K562 (cell line): ENCODE measurements around the gene TANGO6. TPM values are rescaled to one million over a fixed set of nuclear protein-coding genes. Genes with fewer than 3 reads are reported as not detected.

Source experiments
- ATAC-seq: fragments of 200-7000 bp; cut with Tn5 transposase; 3 replicates; pipeline ENCODE4 v1.9.1; 2020; ENCODE audit warnings: moderate library complexity
- BruUV-seq: library from RNA; stranded (reverse); fragments of 400-500 nt; replicated peaks from 2 replicates; lab custom pipeline; 2021; lab: Mats Ljungman, UMichigan
- CTCF ChIA-PET: fragments of 300-600 bp; formaldehyde crosslinking; extraction: SDS; loops from one replicate; lab custom pipeline; 2021; ENCODE audit warnings: low intra/inter-chr PET ratio; lab: Yijun Ruan, JAX
- POLR2A ChIA-PET: fragments of 300-600, 350-650 bp; sonication (Branson Sonifier 250); formaldehyde crosslinking; extraction: SDS; loops from one replicate; lab custom pipeline; 2021; ENCODE audit warnings: antibody characterized with exemption, inconsistent platforms; lab: Yijun Ruan, JAX
- DNase-seq, 4 experiments: peaks; one replicate each; pipeline versions ENCODE4 v3.0.0 to v3.0.0-alpha.2; 2011 to 2018; ENCODE audit warnings: low spot score in 3 of 4, mixed read lengths in 3 of 4; ENCODE audit errors: extremely low read depth in 1 of 4
- FAIRE-seq: peaks from 2 replicates; lab custom pipeline; 2011; peaks lifted over from hg19 to GRCh38; lab: Jason Lieb, UNC
- H2AFZ ChIP-seq: 2 replicates; pipeline ENCODE4 v1.6.0; 2011; ENCODE audit warnings: low read depth, low read length, control low read depth, inconsistent platforms
- H3K27ac ChIP-seq: fragments of 200-600 bp; 3 replicates; pipeline ENCODE4 v1.8.0; 2011; ENCODE audit warnings: low read depth, mild to moderate bottlenecking, control low read depth, inconsistent platforms, low read length, moderate library complexity, mixed read lengths; ENCODE audit errors: extremely low read depth
- H3K27me3 ChIP-seq, 2 experiments: fragments of 300-600 bp in 1 of 2; 2 replicates in 1 of 2; 3 replicates in 1 of 2; pipeline versions ENCODE4 v1.6.0 to v1.8.0; 2011; ENCODE audit warnings: inconsistent platforms in 2 of 2, low read length in 2 of 2, mild to moderate bottlenecking in 1 of 2, mixed read lengths in 1 of 2, moderate library complexity in 1 of 2; ENCODE audit not compliant: control insufficient read depth in 2 of 2, insufficient read depth in 2 of 2
- H3K36me3 ChIP-seq: fragments of 300-600 bp; 3 replicates; pipeline ENCODE4 v1.8.0; 2011; ENCODE audit warnings: mild to moderate bottlenecking, low read length, inconsistent platforms; ENCODE audit not compliant: control insufficient read depth, insufficient read depth
- H3K4me1 ChIP-seq, 2 experiments: fragments of 200-600 bp in 1 of 2; replicated peaks in 1 of 2; 2 replicates in 1 of 2; 3 replicates in 1 of 2; pipeline versions ENCODE4 v1.5.1 to v1.8.0; 2011; ENCODE audit warnings: inconsistent platforms in 2 of 2, low read length in 2 of 2, mild to moderate bottlenecking in 1 of 2, mixed read lengths in 1 of 2, moderate library complexity in 1 of 2; ENCODE audit not compliant: control insufficient read depth in 2 of 2, insufficient read depth in 2 of 2
- H3K4me2 ChIP-seq: 2 replicates; pipeline ENCODE4 v1.6.1; 2011; ENCODE audit warnings: low read length, control low read depth, inconsistent platforms, mixed read lengths; ENCODE audit not compliant: insufficient read depth
- H3K4me3 ChIP-seq: fragments of 200-600 bp; sonication (generic), shearing (Covaris generic); 2 replicates; pipeline ENCODE4 v1.5.1; 2016; ENCODE audit warnings: control low read depth, inconsistent platforms
- H3K79me2 ChIP-seq: fragments of 200-600 bp; 3 replicates; pipeline ENCODE4 v1.8.0; 2011; ENCODE audit warnings: low read length, inconsistent platforms; ENCODE audit not compliant: control insufficient read depth, insufficient read depth
- H3K9ac ChIP-seq, 2 experiments: 2 replicates each; pipeline versions ENCODE4 v1.6.0 to v1.6.1; 2011; ENCODE audit warnings: low read depth in 2 of 2, low read length in 2 of 2, control low read depth in 1 of 2, inconsistent platforms in 1 of 2, mild to moderate bottlenecking in 1 of 2, mixed read lengths in 1 of 2; ENCODE audit not compliant: insufficient read depth in 1 of 2
- H3K9me1 ChIP-seq: one replicate; pipeline ENCODE4 v1.6.0; 2011; ENCODE audit warnings: inconsistent platforms, mild to moderate bottlenecking, low read length, moderate library complexity; ENCODE audit not compliant: control insufficient read depth, insufficient read depth
- H3K9me3 ChIP-seq: replicated peaks from 2 replicates; pipeline ENCODE4 v1.5.1; 2011; ENCODE audit warnings: low read depth, low read length, inconsistent platforms; ENCODE audit not compliant: control insufficient read depth, insufficient read depth
- H4K20me1 ChIP-seq: replicated peaks from 2 replicates; pipeline ENCODE4 v1.6.1; 2011; ENCODE audit warnings: low read length, inconsistent platforms, mixed read lengths; ENCODE audit not compliant: control insufficient read depth, insufficient read depth
- DNMT1 ChIP-seq: fragments of 450-650 bp; IDR thresholded peaks from 2 replicates; pipeline ENCODE4 v1.6.1; 2016; ENCODE audit warnings: antibody characterized with exemption, mild to moderate bottlenecking
- ELK1 ChIP-seq: sonication (generic); formaldehyde crosslinking; IDR thresholded peaks from 2 replicates; pipeline ENCODE4 v1.8.1; 2022; ENCODE audit warnings: missing genetic modification reagents
- FOXK2 ChIP-seq, 2 experiments: fragments of 450-650 bp; IDR thresholded peaks in 1 of 2; conservative IDR thresholded peaks in 1 of 2; 2 replicates each; pipeline ENCODE4 v1.6.1; 2016; ENCODE audit warnings: low read depth in 2 of 2, mild to moderate bottlenecking in 1 of 2
- HIVEP1 ChIP-seq: fragments of 250-450 bp; sonication (Bioruptor Pico); IDR thresholded peaks from 2 replicates; pipeline ENCODE4 v1.4.0; 2020; ENCODE audit warnings: mild to moderate bottlenecking
- KLF16 ChIP-seq: IDR thresholded peaks from 2 replicates; pipeline ENCODE4 v1.6.1; 2016; ENCODE audit warnings: antibody characterized with exemption
- MAFK ChIP-seq: IDR thresholded peaks from 2 replicates; pipeline ENCODE4 v1.6.1; 2011; ENCODE audit warnings: low read length, improper control_type of control experiment
- MTA3 ChIP-seq: fragments of 450-650 bp; formaldehyde crosslinking; IDR thresholded peaks from 2 replicates; pipeline ENCODE4 v1.6.1; 2017; ENCODE audit warnings: mild to moderate bottlenecking, borderline replicate concordance
- NFIC ChIP-seq: fragments of 450-650 bp; IDR thresholded peaks from 2 replicates; pipeline ENCODE4 v1.6.1; 2017; ENCODE audit warnings: mild to moderate bottlenecking, inconsistent platforms
- RBBP5 ChIP-seq: fragments of 200-600 bp; sonication (generic); IDR thresholded peaks from 2 replicates; pipeline ENCODE4 v1.6.1; 2012; ENCODE audit warnings: borderline replicate concordance, mild to moderate bottlenecking, low read length, control low read depth, inconsistent platforms; ENCODE audit not compliant: insufficient read depth, poor library complexity, severe bottlenecking
- SMARCB1 ChIP-seq: IDR thresholded peaks from 2 replicates; pipeline ENCODE4 v1.6.1; 2011; ENCODE audit warnings: improper control_type of control experiment, low read depth; ENCODE audit not compliant: insufficient read length
- SREBF1 ChIP-seq: fragments of 150-350 bp; IDR thresholded peaks from 2 replicates; pipeline ENCODE4 v1.6.1; 2014; ENCODE audit warnings: antibody characterized with exemption, low read depth, low read length, borderline replicate concordance
- STAG1 ChIP-seq: sonication (generic); formaldehyde crosslinking; IDR thresholded peaks from 2 replicates; pipeline ENCODE4 v1.5.0; 2020; ENCODE audit warnings: missing genetic modification reagents, borderline replicate concordance
- ZNF174 ChIP-seq: fragments of 250-450 bp; sonication (Bioruptor Pico); IDR thresholded peaks from 2 replicates; pipeline ENCODE4 v1.4.0; 2020; ENCODE audit warnings: mild to moderate bottlenecking
- ZNF76 ChIP-seq: fragments of 250-450 bp; sonication (Bioruptor Pico); IDR thresholded peaks from 2 replicates; pipeline ENCODE4 v1.4.0; 2020; ENCODE audit warnings: mild to moderate bottlenecking, moderate library complexity, borderline replicate concordance
- WGBS: fragments of 100-300 bp; shearing (Covaris generic); methylation state at CpG from one replicate; pipeline ENCODE4 v1.1.6; 2016; ENCODE audit warnings: low coverage, mixed read lengths; ENCODE audit not compliant: insufficient coverage; ENCODE audit errors: missing lambda C conversion rate; 5-methylcytosine and 5-hydroxymethylcytosine counted together
- in situ Hi-C: fragments of 300-500 bp; cut with MboI; formaldehyde crosslinking; loops from 4 replicates; pipeline ENCODE4 v1.15.0; 2018; ENCODE audit warnings: inconsistent platforms, mixed read lengths
- intact Hi-C: fragments of 100-400 bp; cut with micrococcal nuclease; formaldehyde crosslinking; loops from 2 replicates; pipeline ENCODE4 v1.14.2; 2022
- polyA plus RNA-seq, 8 experiments: library from polyadenylated mRNA; depleted of rRNA in 4 of 8; stranded (reverse) in 5 of 8; unstranded in 3 of 8; fragments of >200 nt; fragmentation: Nextera tagmentation in 2 of 8; fragmentation: Illumina TruSeq in 1 of 8; extraction: Ambion mirVana in 2 of 8; extraction: Trizol in 1 of 8; gene quantifications; 2 replicates each; pipeline versions ENCODE4 v1.2.1 to v1.2.3, GENCODE V29; 2011 to 2014; ENCODE audit warnings: inconsistent platforms in 1 of 8, missing spikeins in 1 of 8
- total RNA-seq, 7 experiments: library from RNA; depleted of rRNA in 6 of 7; stranded (reverse); fragments of >200 nt in 6 of 7; fragmentation: Illumina TruSeq in 2 of 7; extraction: Trizol in 2 of 7; gene quantifications; 2 replicates each; pipeline versions ENCODE4 v1.2.1 to v1.2.3, GENCODE V29; 2011 to 2021; ENCODE audit warnings: low replicate concordance in 1 of 7
- TF ChIP-seq, protein P1 (sequence below), 2 experiments: fragments of 450-650 bp; IDR thresholded peaks; 2 replicates each; pipeline ENCODE4 v1.6.1; 2016; ENCODE audit warnings: mild to moderate bottlenecking in 2 of 2, borderline replicate concordance in 1 of 2, low read depth in 1 of 2, moderate library complexity in 1 of 2

The TANGO6 gene
- total and polyA plus RNA-seq, 9 of the 15 experiments (the other 6 are each of a cell fraction or from before 2014, with no cell fraction given): 1.6 to 15.2 (median 9.6) TPM

DNA sequence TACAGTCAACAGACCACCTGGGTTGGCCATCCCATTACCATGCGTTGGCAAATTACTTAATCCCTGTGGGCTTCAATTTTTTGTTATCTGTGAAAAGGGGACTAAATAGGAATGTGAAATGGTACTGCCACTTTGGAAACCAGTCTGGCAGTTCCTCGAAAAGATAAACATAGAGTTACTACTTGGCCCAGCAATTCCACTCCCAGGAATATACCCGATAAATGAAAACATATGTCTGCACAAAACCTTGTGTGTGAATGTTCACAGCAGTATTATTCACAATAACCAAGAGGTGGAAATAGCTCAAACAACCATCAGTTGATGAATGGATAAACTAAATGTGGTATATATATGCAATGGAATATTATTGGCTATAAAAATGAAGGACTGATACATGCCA is 87.9 kb downstream of the TANGO6 start:
- no peak overlapping the region for H3K4me2 ChIP-seq
- in situ Hi-C loops: no loop called here
- peaks cover 0 to 4% of the 10 kb centered on the region in 2 experiments; a peak in 2 of 5 replicates for H3K4me1 ChIP-seq
- WGBS: 94% methylated on average over 3 of the region's 3 CpGs
- no peaks in the 10 kb centered on the region for H3K9me3 ChIP-seq
- no peak for ATAC-seq
- H3K4me3 ChIP-seq: no peak overlapping the region
- no TSS peak for BruUV-seq
- H3K79me2 ChIP-seq: no peaks in the 10 kb centered on the region
- ChIA-PET CTCF (no interaction called here), POLR2A (interaction anchor here (1.2 kb wide), 1 partner anchor 53 kb away, joined by 3 read pairs; no protein-coding TSS in a partner anchor)
- no peak overlapping the region for H3K9ac ChIP-seq
- no peaks in the 10 kb centered on the region for H3K27me3 ChIP-seq
- H3K27ac ChIP-seq: no peak overlapping the region
- H3K36me3 ChIP-seq: peaks cover 14% of the 10 kb centered on the region; the same call in 1 of the 3 replicates
- H2AFZ ChIP-seq: no peak overlapping the region
- intact Hi-C loops: no loop called here
- no peaks in the 10 kb centered on the region for H3K9me1 ChIP-seq
- DNase-seq: no peak
- no peaks in the 10 kb centered on the region for H4K20me1 ChIP-seq
- FAIRE-seq: no peak
- TF ChIP-seq SREBF1: no peak
- no peak for TF ChIP-seq ELK1 (CRISPR knock-in tag)
- TF ChIP-seq, protein P1, sequence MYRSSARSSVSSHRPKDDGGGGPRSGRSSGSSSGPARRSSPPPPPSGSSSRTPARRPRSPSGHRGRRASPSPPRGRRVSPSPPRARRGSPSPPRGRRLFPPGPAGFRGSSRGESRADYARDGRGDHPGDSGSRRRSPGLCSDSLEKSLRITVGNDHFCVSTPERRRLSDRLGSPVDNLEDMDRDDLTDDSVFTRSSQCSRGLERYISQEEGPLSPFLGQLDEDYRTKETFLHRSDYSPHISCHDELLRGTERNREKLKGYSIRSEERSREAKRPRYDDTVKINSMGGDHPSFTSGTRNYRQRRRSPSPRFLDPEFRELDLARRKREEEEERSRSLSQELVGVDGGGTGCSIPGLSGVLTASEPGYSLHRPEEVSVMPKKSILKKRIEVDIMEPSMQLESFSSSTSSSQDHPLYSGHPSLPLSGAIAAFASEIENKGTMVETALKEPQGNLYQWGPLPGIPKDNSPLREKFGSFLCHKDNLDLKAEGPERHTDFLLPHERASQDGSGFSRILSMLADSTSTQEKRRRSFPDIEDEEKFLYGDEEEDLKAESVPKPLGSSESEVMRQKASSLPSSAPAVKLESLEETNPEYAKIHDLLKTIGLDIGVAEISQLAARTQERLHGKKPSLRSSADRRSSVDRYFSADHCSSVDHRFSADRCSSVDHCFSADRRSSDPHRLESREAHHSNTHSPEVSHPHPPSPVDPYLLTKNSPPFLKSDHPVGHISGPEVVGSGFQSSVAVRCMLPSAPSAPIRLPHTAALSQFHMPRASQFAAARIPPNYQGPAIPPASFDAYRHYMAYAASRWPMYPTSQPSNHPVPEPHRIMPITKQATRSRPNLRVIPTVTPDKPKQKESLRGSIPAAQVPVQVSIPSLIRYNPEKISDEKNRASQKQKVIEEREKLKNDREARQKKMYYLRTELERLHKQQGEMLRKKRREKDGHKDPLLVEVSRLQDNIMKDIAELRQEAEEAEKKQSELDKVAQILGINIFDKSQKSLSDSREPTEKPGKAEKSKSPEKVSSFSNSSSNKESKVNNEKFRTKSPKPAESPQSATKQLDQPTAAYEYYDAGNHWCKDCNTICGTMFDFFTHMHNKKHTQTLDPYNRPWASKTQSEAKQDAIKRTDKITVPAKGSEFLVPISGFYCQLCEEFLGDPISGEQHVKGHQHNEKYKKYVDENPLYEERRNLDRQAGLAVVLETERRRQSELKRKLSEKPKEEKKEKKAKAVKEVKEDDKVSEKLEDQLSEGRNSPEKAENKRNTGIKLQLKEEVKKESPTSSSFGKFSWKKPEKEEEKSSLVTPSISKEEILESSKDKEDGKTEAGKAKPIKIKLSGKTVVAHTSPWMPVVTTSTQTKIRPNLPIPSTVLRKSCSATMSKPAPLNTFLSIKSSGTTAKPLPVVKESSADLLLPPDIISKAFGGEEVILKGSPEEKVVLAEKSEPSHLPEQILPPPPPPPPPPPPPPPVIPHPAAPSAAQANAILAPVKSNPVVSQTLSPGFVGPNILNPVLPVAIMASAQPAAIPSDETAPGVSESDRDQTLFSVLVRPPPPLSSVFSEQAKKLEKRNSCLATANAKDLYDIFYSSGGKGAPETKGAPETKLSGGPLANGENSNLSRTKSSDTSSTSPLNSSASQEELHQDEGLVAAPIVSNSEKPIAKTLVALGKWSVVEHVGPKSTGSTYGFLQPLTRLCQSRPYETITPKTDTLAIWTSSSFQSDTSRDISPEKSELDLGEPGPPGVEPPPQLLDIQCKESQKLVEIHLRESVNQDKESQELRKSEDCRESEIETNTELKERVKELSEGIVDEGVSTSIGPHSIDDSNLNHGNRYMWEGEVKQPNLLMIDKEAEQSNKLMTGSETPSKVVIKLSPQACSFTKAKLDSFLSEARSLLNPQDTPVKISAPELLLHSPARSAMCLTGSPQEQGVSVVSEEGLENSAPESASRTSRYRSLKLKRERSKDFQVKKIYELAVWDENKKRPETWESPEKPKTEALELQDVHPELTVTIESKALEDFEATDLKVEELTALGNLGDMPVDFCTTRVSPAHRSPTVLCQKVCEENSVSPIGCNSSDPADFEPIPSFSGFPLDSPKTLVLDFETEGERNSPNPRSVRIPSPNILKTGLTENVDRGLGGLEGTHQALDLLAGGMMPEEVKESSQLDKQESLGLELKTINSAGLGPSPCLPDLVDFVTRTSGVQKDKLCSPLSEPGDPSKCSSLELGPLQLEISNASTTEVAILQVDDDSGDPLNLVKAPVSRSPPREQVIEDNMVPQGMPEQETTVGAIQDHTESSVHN (IDR thresholded peaks at IDR 0.05; ENCODE audit: borderline replicate concordance in 1 of 2, low read depth in 1 of 2): no peak
- no peak for TF ChIP-seq SMARCB1
- no peak for TF ChIP-seq ZNF174 (CRISPR knock-in tag)
- no peak for TF ChIP-seq STAG1
- TF ChIP-seq MTA3: no peak
- TF ChIP-seq DNMT1: no peak
- TF ChIP-seq RBBP5: no peak
- TF ChIP-seq FOXK2 (conservative IDR thresholded peaks at IDR 0.05 in 1 of 2, IDR thresholded peaks at IDR 0.05 in 1 of 2; ENCODE audit: low read depth in 2 of 2): no peak
- TF ChIP-seq HIVEP1 (CRISPR knock-in tag): no peak
- TF ChIP-seq ZNF76: no peak
- no peak for TF ChIP-seq MAFK
- TF ChIP-seq KLF16: no peak
- no peak for TF ChIP-seq NFIC
